Measurements from ENCODE around the gene TMEM60. TPM values are rescaled to one million over a fixed set of nuclear protein-coding genes. Genes with fewer than 3 reads are reported as not detected.

Gene TMEM60
- total and polyA plus RNA-seq, 2 of the 8 experiments (the other 6 are each of a cell fraction or from before 2014, with no cell fraction given): 22.1 to 29.2 TPM

GRCh38 chr7:77825131-77825530 is 26.9 kb upstream of the TMEM60 start:
- Histone ChIP-seq H2BK5ac (ENCODE audit: low read depth, low read length) (no peak overlapping the region), H3K23ac (ENCODE audit: insufficient read length) (no peak overlapping the region), H3K4me2 (ENCODE audit: insufficient read depth in 1 of 2, low read depth in 2 of 2, low read length in 2 of 2) (no peak overlapping the region), H3K27me3 (replicated peaks in 1 of 4; ENCODE audit: control insufficient read depth in 3 of 4, extremely low read depth in 1 of 4, insufficient read depth in 3 of 4, low read length in 3 of 4) (no peaks in the 10 kb centered on the region), H3K18ac (ENCODE audit: extremely low read depth, low read length) (no peak overlapping the region), H4K20me1 (replicated peaks in 1 of 2; ENCODE audit: control insufficient read depth in 1 of 2, insufficient read depth in 2 of 2, low read length in 2 of 2) (no peaks in the 10 kb centered on the region), H3K27ac (ENCODE audit: low read depth, low read length) (no peak overlapping the region), H3K14ac (ENCODE audit: insufficient read length) (no peak overlapping the region), H2AK5ac (ENCODE audit: low read depth, low read length) (no peak overlapping the region), H3K56ac (replicated peaks; ENCODE audit: insufficient read length, low read depth, low read length) (no peak overlapping the region), H2BK15ac (ENCODE audit: low read length) (no peak overlapping the region), H3K23me2 (ENCODE audit: low read depth, low read length) (no peaks in the 10 kb centered on the region), H4K5ac (ENCODE audit: insufficient read length, low read depth, low read length) (no peak overlapping the region), H3K79me2 (ENCODE audit: control insufficient read depth in 1 of 2, insufficient read depth in 2 of 2, low read length in 2 of 2) (peaks cover 0 to 7% of the 10 kb centered on the region in 2 experiments; a peak in 2 of 4 replicates), H3K4me3 (ENCODE audit: extremely low read depth in 1 of 4, insufficient read depth in 2 of 4, low read depth in 3 of 4, low read length in 4 of 4) (no peak overlapping the region), H4K91ac (replicated peaks; ENCODE audit: insufficient read length, low read length) (no peak overlapping the region), H3K36me3 (ENCODE audit: control insufficient read depth in 2 of 4, insufficient read depth in 4 of 4, low read length in 3 of 4) (0 out of 8 replicates have a peak, but pooled peaks cover 0 to 2% (median 0%) of the 10 kb centered on the region in 4 experiments), H4K8ac (ENCODE audit: extremely low read depth, insufficient read depth, low read length) (no peak overlapping the region), H2BK20ac (ENCODE audit: low read length) (no peak overlapping the region), H2BK12ac (ENCODE audit: low read depth, low read length) (no peak overlapping the region), H3K9me3 (ENCODE audit: insufficient read depth in 2 of 2, low read depth in 1 of 2, low read length in 1 of 2) (peaks cover 12% of the 10 kb centered on the region in 2 experiments; a peak in 3 of 4 replicates), H3K4me1 (replicated peaks in 1 of 4; ENCODE audit: control insufficient read depth in 3 of 4, insufficient read depth in 4 of 4, low read length in 3 of 4) (0 out of 7 replicates have a peak, but pooled peaks cover 0 to 3% (median 0%) of the 10 kb centered on the region in 4 experiments), H2AFZ (ENCODE audit: low read length) (no peak overlapping the region), H3K79me1 (ENCODE audit: low read depth, low read length) (peaks cover 5% of the 10 kb centered on the region; the same call in 1 of the 2 replicates), H2BK120ac (replicated peaks; ENCODE audit: low read depth, low read length) (no peak overlapping the region), H3K9ac (replicated peaks in 1 of 4; ENCODE audit: extremely low read depth in 1 of 4, low read depth in 3 of 4, low read length in 3 of 4) (no peak overlapping the region), H3K4ac (replicated peaks; ENCODE audit: insufficient read length, low read depth, low read length) (no peak overlapping the region)
- TF ChIP-seq CBX5 (IDR thresholded peaks at IDR 0.05; ENCODE audit: low read depth, low read length) (no peak), BACH1 (IDR thresholded peaks at IDR 0.05; ENCODE audit: low read length) (no peak), CTBP2 (IDR thresholded peaks at IDR 0.05; ENCODE audit: borderline replicate concordance, insufficient read depth, insufficient read length, low read length) (no peak), E2F6 (IDR thresholded peaks at IDR 0.05) (no peak), SP4 (IDR thresholded peaks at IDR 0.05; ENCODE audit: low read length) (no peak), MAX (IDR thresholded peaks at IDR 0.05) (no peak), CBX8 (IDR thresholded peaks at IDR 0.05; ENCODE audit: borderline replicate concordance, low read depth, low read length) (no peak)
- ChIA-PET CTCF (ENCODE audit: partially characterized antibody) (no interaction called here), POLR2A (ENCODE audit: partially characterized antibody) (no interaction called here)
- no peak for FAIRE-seq
- no peak for DNase-seq (ENCODE audit: low read depth in 1 of 2, low spot score in 2 of 2)
- 92% methylated on average over 3 of the region's 3 CpGs; no CpG with 5 or more reads in 1 of the 2 experiments for WGBS, 2 experiments (ENCODE audit: extremely low coverage in 1 of 2, insufficient coverage in 1 of 2, insufficient read length in 1 of 2, insufficient replicate concordance in 2 of 2, low coverage in 1 of 2, low lambda C conversion rate in 2 of 2, missing lambda C conversion rate in 1 of 2)
